Measurements from ENCODE around the gene BCL10.

GRCh38 chr1:85219853-85220610 lies 56.4 kb downstream of the BCL10 start:
- TF ChIP-seq CTCF (IDR thresholded peaks at IDR 0.05), result no peak
- no peak for TF ChIP-seq POLR2A (IDR thresholded peaks at IDR 0.05)
- TF ChIP-seq POLR2AphosphoS5 (IDR thresholded peaks at IDR 0.05; ENCODE audit: insufficient read depth in 1 of 2, low read depth in 1 of 2), result no peak
